Islet of Langerhans (tissue), 1 donor: ENCODE results near the gene INTS3.
"Not testable (repeated sequence)": the region's sequence is repeated elsewhere in the genome, so short reads cannot be mapped to it uniquely, and the experiment has no call there.

ENCODE experiments used
- FAIRE-seq: peaks from one replicate; lab custom pipeline; 2011; peaks lifted over from hg19 to GRCh38; lab: Jason Lieb, UNC

Gene INTS3

DNA sequence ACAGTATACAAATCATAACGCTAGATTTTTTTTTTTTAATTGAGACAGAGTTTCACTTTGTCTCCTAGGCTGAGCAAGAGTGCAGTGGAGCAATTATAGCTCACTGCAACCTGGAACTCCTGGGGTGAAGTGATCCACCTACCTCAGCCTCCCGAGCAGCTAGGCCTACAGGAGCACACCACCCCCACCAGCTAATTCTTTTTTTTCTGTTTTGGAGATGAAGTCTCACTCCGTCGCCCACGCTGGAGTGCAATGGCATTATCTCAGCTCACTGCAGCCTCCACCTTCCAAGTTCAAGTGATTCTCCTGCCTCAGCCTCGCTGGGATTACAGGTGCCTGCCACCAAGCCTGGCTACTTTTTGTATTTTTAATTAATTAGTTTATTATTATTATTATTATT lies 28.1 kb upstream of the INTS3 start:
- no peak for FAIRE-seq

- no peak for FAIRE-seq
These were observed 22.4 kb upstream of the INTS3 start for GRCh38 chr1:153705484-153705883.

DNA sequence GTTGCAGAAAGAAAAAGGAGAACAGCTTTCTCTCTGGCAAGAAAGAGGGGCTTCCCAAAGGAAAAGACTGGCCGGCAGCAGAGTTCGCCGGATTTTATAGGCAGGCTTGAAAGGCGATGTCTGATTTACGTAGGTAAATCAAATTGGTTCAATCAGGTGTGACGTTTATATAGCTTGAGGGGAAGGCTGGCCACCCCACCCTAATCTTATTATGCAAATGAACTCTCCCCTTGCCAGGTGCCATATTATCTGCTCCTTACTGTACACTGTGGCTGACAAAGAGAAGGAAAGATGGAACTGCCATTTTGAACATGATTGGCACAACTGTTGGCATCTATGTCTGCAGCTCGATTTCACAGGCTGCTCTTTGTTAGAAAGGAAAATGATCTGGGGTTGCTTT lies 16.8 kb upstream of the INTS3 start:
- no peak for FAIRE-seq

DNA sequence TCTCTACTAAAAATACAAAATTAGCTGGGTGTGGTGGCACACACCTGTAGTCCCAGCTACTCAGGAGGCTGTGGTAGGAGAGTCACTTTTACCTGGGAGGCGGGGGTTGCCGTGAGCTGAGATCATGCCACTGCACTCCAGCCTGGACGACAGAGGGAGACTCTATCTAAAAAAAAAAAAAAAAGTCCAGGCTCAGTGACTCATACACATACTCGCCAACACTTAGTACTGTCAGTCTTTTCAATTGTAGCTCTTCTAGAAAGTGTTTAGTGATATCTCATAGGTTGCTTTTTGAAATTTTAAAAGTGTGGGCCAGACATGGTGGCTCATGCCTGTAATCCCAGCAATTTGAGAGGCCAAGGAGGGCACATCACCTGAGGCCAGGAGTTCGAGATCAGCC lies 11.6 kb upstream of the INTS3 start:
- FAIRE-seq: not testable (repeated sequence)

DNA sequence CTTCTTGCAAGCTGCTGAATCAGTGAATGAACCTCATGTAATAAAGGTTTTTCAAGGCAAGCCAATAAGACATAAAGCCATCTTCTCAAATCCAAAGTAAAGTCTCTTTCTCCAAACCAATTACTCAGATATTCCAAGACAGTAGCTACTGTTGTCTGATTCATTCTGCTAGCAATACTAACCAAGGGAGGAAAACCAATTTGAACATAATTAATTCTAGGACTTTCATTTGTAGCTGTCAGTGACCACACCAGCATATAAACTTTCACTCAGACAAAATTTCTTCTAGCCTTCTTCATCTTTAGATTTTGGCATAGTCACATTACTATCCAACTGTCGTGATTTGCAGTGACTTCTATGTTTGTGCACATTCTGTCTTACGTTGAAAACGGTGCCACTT lies 10.5 kb upstream of the INTS3 start:
- FAIRE-seq: no peak

DNA sequence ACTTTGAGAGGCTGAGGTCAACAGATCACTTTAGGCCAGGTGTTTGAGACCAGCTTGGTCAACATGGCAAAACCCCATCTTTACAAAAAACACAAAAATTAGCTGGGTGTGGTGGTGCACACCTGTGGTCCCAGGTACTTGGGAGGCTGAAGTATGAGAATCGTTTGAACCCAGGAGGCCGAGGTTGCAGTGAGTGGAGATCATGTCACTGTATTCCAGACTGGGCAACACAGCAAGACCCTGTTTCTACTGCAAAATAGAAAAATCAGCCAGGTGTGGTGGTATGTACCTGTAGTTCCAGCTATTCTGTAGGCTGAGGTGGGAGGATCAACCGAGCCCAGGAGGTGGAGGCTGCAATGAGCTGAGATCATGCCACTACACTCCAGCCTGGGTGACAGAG lies 4.2 kb upstream of the INTS3 start:
- FAIRE-seq: no peak

- not testable (repeated sequence) for FAIRE-seq
These were observed 3.2 kb upstream of the INTS3 start for GRCh38 chr1:153724634-153725033.

GRCh38 chr1:153728305-153729066 lies 636 bp downstream of the INTS3 start:
- FAIRE-seq: no peak

- FAIRE-seq: no peak
These were observed 2.7 kb downstream of the INTS3 start for GRCh38 chr1:153730468-153730988.

GRCh38 chr1:153733970-153734369 lies 6.1 kb downstream of the INTS3 start:
- FAIRE-seq: peak; percentile 21

GRCh38 chr1:153734396-153735089 lies 6.7 kb downstream of the INTS3 start:
- FAIRE-seq: no peak

GRCh38 chr1:153735090-153735420 lies 7.2 kb downstream of the INTS3 start:
- FAIRE-seq: no peak

DNA sequence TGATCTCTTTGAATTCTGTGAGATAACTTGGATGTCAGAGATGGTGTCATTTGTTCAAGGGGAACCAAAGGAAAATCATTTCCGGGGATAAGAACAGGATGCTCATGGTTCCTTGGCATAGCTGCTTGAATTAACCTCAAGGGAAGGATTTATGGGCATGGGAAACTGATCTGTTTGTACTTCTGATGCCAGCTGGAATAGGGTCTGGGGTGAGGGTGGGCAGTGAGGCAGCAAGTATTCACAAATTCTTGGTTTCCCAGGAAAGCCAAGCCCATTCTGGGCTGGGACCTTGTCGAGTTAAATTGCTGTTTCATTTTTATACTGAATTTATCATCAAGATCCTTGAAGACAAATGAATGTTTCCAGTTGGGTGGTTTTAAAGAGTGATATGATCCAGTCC lies 14.1 kb downstream of the INTS3 start:
- FAIRE-seq: no peak

DNA sequence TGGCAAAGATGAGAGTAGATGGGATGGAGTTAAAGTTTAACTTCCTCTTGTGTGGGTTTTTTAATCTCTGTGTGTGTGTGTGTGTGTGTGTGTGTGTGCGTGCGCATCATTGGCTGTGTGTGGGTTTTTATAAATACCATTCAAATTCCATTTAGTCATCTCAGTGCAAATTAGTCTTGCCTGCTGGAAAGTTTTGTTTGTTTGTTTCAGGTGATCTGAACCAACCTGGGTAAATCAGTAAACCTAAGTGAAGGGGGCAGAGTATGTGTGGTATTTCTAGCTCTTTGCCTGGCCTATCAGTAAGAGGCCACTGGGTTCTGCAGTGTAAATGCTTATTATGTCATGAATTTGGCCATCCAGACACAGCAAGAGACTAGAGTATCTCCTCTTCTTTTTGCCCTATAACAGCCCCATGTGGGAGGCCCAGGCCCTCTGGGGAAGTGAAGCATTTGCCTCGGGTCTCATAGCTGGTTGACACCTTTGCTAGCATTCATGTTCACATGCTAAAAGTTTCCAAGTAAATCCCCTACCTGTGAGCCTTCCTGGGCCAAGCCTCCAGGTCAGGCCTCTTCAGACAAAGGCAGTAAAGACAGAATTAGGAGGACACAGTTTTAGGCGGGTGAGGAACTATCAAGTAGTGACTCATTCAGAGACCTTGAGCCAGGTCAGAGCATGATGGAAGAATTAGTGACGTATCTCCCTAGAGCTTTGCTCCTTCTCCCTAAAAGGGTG lies 14.7 kb downstream of the INTS3 start:
- FAIRE-seq: peak; percentile 75

- no peak for FAIRE-seq
These were observed 17.6 kb downstream of the INTS3 start for GRCh38 chr1:153745417-153745816.

DNA sequence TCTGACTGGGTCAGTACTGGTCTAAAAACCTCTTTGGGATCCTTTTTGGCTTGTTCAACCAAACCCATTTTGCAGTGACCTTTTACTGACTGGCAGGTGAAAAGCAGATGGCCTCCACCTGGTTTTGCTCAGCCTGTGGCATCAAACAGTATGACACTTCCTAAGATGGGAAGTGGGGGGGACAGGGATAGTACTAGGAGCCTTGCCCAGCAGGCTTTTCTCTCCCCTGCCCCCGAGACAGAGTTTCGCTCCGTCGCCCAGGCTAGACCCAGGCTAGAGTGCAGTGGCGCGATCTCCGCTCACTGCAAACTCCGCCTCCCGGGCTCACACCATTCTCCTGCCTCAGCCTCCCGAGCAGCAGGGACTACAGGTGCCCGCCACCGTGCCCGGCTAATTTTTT lies 18.3 kb downstream of the INTS3 start:
- no peak for FAIRE-seq

GRCh38 chr1:153748903-153749302 lies 21.1 kb downstream of the INTS3 start:
- FAIRE-seq: no peak

- FAIRE-seq: no peak
These were observed 21.7 kb downstream of the INTS3 start for GRCh38 chr1:153749408-153750005.

GRCh38 chr1:153750026-153750995 lies 22.5 kb downstream of the INTS3 start:
- FAIRE-seq: no peak

DNA sequence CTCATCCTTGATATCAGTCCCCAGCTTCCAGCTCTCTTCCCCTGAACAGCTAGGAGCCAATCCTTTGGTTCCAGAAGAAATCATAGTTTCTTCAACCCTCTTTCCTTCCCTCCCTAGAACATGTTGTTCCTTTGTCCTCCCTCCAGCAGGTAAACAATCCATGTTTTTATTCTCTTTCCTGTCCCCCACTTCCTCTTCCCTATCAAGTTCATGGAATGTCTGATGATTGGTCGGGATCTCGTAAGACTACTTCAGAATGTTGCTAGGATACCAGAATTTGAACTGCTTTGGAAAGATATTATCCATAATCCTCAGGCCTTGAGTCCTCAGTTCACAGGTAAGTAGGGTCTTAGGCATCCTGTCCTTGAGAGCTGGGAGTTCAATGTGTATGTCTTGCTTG lies 24.2 kb downstream of the INTS3 start:
- FAIRE-seq: no peak

DNA sequence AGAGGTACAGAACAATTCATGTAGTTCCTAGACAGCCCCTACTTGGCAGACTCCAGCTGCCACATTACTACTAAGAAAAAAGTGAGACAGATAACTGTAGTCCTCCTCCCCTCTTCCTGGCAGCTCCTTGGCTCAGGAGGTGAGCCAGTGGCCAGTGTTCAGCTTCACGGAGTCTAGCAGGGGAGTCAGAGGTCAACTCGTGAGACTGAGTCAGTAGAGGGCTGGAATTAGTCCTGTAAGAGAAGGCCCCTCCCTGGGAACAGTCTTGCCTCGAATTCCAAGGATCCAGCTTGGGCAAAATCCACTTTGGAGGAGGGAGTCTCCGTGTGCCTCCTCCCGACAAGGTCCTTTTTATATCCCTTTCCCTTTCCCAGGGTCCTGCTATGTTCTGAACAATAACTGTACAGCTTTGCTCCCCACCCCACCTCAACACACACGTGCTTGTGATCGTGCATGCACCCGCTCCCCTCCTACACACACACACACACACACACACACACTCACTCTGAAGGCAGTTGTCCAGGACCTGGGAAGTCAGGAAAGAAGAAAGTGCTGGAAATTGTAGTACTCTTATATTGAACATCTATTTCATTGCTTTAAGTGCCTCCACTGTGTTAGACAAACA lies 24.8 kb downstream of the INTS3 start:
- FAIRE-seq: no peak
